Cardiac ventricle fibroblast (primary cell): ENCODE data around the gene CECR2. TPM values are rescaled to one million over a fixed set of nuclear protein-coding genes. Genes with fewer than 3 reads are reported as not detected.

Experiments
- total RNA-seq: library from RNA; depleted of rRNA; stranded (reverse); fragments of >200 nt; gene quantifications from 2 replicates; pipeline ENCODE4 v1.2.3, GENCODE V29; 2015

CECR2 gene
- 1.3 and 2.1 TPM in 2 replicates for total RNA-seq

GRCh38 chr22:17369439-17370025, at the start of gene CECR2:
Gene CECR2 (plus strand): TSS chr22:17369460. CDS start chr22:17369784, 324 bp downstream.

GRCh38 chr22:17562906-17563870, 193.9 kb downstream of the CECR2 start, which contains the start of gene SLC25A18:
Gene SLC25A18 (plus strand): TSS chr22:17563498. CDS start chr22:17579945, 16,447 bp downstream.

Other genes starting within 250 kb of the CECR2 start
- gene TMEM121B, start 248.1 kb upstream of the CECR2 start, total RNA-seq, result 0.15 and 0.25 TPM in 2 replicates
- gene HDHD5, start 210.2 kb upstream of the CECR2 start, total RNA-seq, result 38.9 and 45.4 TPM in 2 replicates
- gene ADA2, start 150.0 kb upstream of the CECR2 start, total RNA-seq, result 5.6 TPM in 2 replicates
- gene SLC25A18, start 194.0 kb downstream of the CECR2 start, total RNA-seq, result 0.12 TPM in 1 of 2 replicates, not detected in the other